Mononuclear cell (primary cell): ENCODE results near the gene SMIM45. TPM values are rescaled to one million over a fixed set of nuclear protein-coding genes. Genes with fewer than 3 reads are reported as not detected.

ENCODE experiments used
- H3K27me3 ChIP-seq: 2 replicates; pipeline ENCODE4 v1.6.0; 2011; ENCODE audit warnings: low read length, control low read depth; ENCODE audit not compliant: insufficient read depth
- H3K4me1 ChIP-seq: 2 replicates; pipeline ENCODE4 v1.5.1; 2011; ENCODE audit warnings: mild to moderate bottlenecking, low read length, control low read depth; ENCODE audit not compliant: insufficient read depth
- H3K4me3 ChIP-seq: 2 replicates; pipeline ENCODE4 v1.5.1; 2011; ENCODE audit warnings: mild to moderate bottlenecking, low read length, moderate library complexity
- H3K9me3 ChIP-seq: 2 replicates; pipeline ENCODE4 v1.5.1; 2011; ENCODE audit warnings: low read depth, mild to moderate bottlenecking, control low read depth, low read length
- total RNA-seq: library from RNA; depleted of rRNA; stranded (reverse); fragments of >200 nt; gene quantifications from one replicate; pipeline ENCODE4 v1.2.3, GENCODE V29; 2012

The SMIM45 gene

DNA sequence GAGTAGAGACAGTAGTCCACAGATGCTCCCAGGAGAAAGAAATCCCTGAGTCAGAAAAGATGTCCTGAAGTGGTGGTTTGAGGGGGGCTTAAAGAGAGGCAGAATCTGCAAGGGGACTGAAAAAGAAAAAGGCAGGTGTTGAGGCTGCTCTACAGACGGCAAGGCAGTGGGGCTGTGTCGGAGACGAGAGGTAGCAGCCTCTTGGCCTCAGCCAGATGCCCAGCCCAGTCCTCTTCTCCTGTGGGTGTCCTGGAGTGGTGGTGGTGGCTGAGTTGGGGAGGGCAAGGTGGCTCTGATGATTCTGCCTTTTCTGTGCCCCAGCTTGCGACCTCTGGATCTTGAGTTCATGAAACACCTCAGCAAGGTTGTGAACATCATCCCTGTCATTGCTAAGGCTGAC, 37.3 kb downstream of the SMIM45 start:
- Histone ChIP-seq H3K9me3 (no peaks in the 10 kb centered on the region), H3K4me1 (no peaks in the 10 kb centered on the region), H3K27me3 (no peaks in the 10 kb centered on the region), H3K4me3 (no peak overlapping the region)

DNA sequence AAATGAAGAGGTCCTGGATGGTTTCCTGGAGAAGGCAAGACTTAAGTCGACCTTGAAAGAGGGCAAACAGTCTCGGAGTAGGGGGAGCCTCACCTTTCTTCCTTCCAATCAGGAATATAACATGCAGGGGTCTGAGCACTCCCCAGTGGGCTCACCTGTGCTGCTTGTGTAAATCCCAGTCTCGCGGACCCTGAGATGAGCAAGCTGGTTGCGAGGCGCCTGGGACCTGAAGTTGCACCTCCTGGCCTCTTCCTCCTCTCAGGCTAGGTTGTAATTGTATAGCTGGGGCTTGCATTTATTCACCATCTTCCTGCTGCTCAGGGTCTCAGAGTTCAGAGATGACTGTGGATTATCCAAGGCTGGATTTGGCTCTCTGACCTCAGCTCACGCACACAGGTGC, 39.2 kb downstream of the SMIM45 start:
- Histone ChIP-seq H3K27me3 (no peaks in the 10 kb centered on the region), H3K4me1 (no peaks in the 10 kb centered on the region), H3K4me3 (no peak overlapping the region), H3K9me3 (no peaks in the 10 kb centered on the region)

DNA sequence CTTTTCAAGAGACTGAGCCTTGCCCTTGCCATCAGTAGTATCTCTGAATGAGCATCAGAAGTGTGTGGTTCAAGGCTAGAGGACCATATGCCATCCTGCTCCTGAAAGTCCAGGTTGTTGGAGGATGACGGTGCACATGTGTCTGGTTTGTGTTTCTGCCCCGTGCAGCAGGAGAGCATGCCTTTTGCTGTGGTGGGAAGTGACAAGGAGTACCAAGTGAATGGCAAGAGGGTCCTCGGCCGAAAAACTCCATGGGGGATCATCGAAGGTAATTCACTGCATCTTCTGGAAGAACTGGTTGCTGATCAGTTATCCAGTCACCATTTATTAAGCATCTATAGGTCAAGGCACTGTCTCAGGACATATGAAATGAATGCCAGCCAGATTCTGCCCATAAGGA, 40.5 kb downstream of the SMIM45 start:
- H3K27me3 ChIP-seq = no peaks in the 10 kb centered on the region
- no peak overlapping the region for H3K4me3 ChIP-seq
- H3K9me3 ChIP-seq = no peaks in the 10 kb centered on the region
- H3K4me1 ChIP-seq = no peaks in the 10 kb centered on the region

DNA sequence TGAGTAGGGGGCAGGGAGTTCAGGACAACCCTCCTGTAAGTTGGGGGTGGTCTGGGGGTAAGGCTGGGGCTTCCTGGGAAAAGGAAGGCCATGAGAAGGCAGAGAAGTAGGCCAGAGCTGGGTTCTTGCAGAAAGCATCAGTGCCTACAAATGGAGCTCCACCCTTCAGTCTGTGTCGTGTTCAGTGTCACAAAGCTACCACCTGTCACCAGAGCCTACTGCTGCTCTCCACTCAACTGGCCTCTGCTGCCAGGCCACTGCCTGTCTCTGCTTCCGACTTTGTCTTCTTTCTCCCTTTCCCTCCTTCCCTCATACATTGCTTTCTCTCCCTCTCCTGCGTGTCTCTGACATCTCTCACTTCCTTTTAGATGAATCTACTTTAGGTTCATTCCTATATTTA, 43.3 kb downstream of the SMIM45 start:
- no peaks in the 10 kb centered on the region for H3K27me3 ChIP-seq
- no peaks in the 10 kb centered on the region for H3K9me3 ChIP-seq
- H3K4me1 ChIP-seq = peaks cover 19% of the 10 kb centered on the region
- no peak overlapping the region for H3K4me3 ChIP-seq

DNA sequence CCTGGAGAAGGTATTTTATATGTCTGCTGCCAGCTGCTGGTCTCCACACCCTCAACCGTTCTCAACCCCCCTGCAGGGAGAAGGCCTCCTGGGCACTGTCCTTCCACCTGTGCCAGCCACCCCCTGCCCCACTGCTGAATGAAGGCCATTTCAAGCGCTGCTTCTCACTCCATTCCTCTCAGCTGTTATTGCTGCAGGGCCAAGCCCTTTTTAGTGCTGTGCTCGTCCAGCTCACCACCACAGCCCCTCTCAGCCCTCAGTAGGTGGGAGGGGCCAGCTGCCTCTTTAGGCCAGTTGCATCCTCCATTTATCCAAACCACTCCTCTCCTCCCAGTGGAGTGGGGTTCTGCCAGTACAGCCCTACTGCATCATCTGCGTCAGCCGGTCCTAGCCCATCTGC, 44.9 kb downstream of the SMIM45 start:
- Histone ChIP-seq H3K4me1 (peaks cover 19% of the 10 kb centered on the region), H3K9me3 (no peaks in the 10 kb centered on the region), H3K4me3 (no peak overlapping the region), H3K27me3 (no peaks in the 10 kb centered on the region)

DNA sequence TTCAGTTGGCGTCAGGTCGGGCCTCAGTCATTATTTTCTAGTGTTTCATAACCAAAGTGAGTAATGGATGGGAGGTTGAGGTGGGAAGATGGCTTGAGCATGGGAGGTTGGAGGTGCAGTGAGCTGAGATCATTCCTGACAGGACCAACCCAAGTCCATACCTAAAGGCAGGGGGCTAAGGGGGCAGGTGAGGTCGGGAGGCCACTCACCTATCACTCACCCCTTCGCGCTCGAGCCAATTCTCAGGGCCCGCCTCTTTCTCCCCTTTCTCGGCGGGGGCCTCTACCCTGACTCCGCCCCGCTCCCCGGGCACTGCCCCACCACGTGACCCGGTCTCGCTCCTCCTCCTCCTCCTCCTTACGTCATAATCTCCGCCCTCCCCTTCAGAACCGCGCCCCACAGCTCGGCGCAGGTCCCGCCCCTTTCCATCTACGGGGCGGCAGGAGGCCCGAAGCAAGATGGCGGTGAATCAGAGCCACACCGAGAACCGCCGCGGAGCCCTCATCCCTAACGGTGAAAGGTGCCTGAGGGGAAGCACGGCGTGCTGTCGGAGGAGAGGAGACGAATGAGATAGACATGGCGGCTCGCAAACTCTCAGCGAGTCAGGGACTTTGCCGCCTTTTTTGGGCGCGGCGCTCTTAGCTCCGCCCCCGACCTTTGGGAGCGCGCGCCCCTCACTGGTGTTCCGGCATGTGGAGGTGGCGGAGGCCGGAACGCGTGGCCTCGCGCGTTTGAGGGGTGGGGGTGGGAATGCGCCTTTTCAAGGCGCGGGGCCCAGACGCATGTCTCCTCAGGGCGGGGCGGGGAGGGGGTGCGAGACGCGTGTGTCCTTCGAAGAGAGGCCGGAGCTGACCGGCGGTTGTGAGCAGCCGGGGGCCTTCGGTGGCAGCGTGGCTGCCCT, 46.7 kb downstream of the SMIM45 start, which contains the start of gene WBP2NL:
TSS of gene WBP2NL (plus strand) at position 428 of the 901 bp plus-strand sequence. CDS start at position 459, 31 bp downstream.
- peaks cover 19% of the 10 kb centered on the region for H3K4me1 ChIP-seq
- no peaks in the 10 kb centered on the region for H3K9me3 ChIP-seq
- H3K27me3 ChIP-seq = no peaks in the 10 kb centered on the region
- peak within 1 kb of the TSS; percentile 58 for H3K4me3 ChIP-seq

DNA sequence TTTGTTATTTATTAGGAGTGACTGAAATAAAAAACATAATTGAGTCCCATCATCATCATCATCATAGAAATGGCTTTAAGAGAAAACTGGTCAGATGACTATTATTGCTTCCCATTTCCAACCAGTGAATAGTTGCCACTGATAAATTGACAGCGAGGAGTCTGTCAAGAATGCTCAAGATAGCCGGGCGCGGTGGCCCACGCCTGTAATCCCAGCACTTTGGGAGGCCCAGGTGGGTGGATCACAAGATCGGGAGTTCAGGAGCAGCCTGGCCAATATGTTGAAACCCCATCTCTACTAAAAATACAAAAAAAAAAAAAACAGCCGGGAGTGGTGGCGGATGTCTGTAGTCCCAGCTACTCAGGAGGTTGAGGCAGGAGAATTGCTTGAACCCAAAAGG, 48.5 kb downstream of the SMIM45 start:
- Histone ChIP-seq H3K27me3 (no peaks in the 10 kb centered on the region), H3K9me3 (no peaks in the 10 kb centered on the region), H3K4me1 (peaks cover 19% of the 10 kb centered on the region), H3K4me3 (no peak overlapping the region)

DNA sequence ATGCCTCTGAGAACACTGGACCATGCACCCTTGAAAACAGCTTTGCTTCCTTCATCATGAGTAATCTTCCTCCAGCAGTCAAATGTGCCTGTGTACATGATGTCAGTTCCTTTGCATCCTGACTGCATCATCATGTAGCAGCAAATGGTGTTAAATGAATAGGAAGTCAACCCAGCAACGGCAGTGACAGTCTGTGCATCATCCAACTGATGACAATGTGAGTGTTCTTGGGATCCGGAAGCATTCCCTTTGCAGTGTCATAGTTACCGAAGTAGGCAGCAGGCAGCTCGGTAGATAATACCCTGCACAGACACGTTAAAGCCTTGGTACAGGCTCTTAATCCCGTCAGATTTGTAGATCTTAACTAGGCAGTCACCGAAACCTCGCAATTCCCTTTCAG, 49.2 kb downstream of the SMIM45 start:
- Histone ChIP-seq H3K4me3 (no peak overlapping the region), H3K9me3 (no peaks in the 10 kb centered on the region), H3K4me1 (peaks cover 19% of the 10 kb centered on the region), H3K27me3 (no peaks in the 10 kb centered on the region)

DNA sequence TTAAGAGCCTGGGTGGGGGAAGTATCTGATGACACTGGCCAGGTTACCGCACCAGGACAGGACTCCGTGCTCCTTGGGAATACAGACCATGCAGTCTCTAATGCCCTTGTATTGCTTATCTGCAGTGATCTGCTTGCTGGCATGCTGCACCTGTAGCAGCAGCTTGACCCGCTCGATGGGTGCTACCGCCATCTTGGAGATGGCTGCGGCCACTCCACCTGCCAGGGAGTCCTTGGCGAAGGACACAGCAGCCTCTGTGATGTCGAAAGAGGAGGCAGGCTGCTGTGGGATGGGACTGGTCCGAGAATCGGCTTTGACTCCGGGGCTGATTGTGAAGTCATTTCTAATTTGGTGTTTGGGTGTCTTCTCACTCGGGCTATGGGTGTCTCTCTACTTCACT, 49.8 kb downstream of the SMIM45 start:
- no peak overlapping the region for H3K4me3 ChIP-seq
- no peaks in the 10 kb centered on the region for H3K27me3 ChIP-seq
- no peaks in the 10 kb centered on the region for H3K9me3 ChIP-seq
- peaks cover 19% of the 10 kb centered on the region for H3K4me1 ChIP-seq

DNA sequence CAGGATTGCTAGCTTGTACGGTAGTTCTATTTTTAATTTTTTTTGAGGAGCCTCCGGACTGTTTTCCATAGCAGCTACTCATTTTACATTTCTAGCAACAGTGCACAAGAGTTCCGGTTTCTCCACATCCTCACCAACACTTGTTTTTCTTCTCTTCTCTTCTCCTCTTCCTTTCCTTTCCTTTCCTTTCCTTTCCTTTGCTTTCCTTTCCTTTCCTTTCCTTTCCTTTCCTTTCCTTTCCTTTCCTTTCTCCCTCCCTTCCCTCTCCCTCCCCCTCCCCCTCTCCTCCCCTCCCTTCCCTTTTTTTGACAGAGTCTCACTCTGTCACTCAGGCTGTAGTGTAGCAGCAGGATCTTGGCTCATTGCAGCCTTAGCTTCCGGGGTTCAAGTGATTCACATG, 56.0 kb downstream of the SMIM45 start:
- Histone ChIP-seq H3K27me3 (peaks cover 3% of the 10 kb centered on the region), H3K4me1 (no peaks in the 10 kb centered on the region), H3K9me3 (peaks cover 12% of the 10 kb centered on the region), H3K4me3 (no peak overlapping the region)

Other genes starting within 250 kb of the SMIM45 start
- 13.6 TPM for gene CCDC134, start 151.5 kb upstream of the SMIM45 start, total RNA-seq
- 47.9 TPM for gene SREBF2, start 119.0 kb upstream of the SMIM45 start, total RNA-seq
- 0.52 TPM for gene SHISA8, start 37.1 kb upstream of the SMIM45 start, total RNA-seq
- gene TNFRSF13C, start 25.3 kb upstream of the SMIM45 start, total RNA-seq = 15.7 TPM
- gene CENPM, start 5.0 kb upstream of the SMIM45 start, total RNA-seq = 11.9 TPM
- gene SEPTIN3, start 17.3 kb downstream of the SMIM45 start, total RNA-seq = 0.10 TPM
- gene WBP2NL, start 46.6 kb downstream of the SMIM45 start, total RNA-seq = 0.42 TPM
- gene NAGA, start 118.7 kb downstream of the SMIM45 start, total RNA-seq = 42.8 TPM
- gene PHETA2, start 122.1 kb downstream of the SMIM45 start, total RNA-seq = 0.94 TPM
- gene SMDT1, start 127.5 kb downstream of the SMIM45 start, total RNA-seq = 14.9 TPM
- gene NDUFA6, start 138.6 kb downstream of the SMIM45 start, total RNA-seq = 49.3 TPM
- gene CYP2D6, start 178.7 kb downstream of the SMIM45 start, total RNA-seq = 0.84 TPM